GM19043 (cell line): Measurements from ENCODE around the gene EPB41L5.
A peak's percentile ranks its signal among the peaks of the same experiment; 100 is the strongest.
"Not testable (repeated sequence)": the region's sequence is repeated elsewhere in the genome, so short reads cannot be mapped to it uniquely, and the experiment has no call there.

ENCODE experiments used
- ATAC-seq: cut with Tn5 transposase; IDR thresholded peaks from one replicate; pipeline ENCODE4 v1.9.1; 2021; ENCODE audit warnings: low read depth; ENCODE audit not compliant: unreplicated experiment

Gene EPB41L5

DNA sequence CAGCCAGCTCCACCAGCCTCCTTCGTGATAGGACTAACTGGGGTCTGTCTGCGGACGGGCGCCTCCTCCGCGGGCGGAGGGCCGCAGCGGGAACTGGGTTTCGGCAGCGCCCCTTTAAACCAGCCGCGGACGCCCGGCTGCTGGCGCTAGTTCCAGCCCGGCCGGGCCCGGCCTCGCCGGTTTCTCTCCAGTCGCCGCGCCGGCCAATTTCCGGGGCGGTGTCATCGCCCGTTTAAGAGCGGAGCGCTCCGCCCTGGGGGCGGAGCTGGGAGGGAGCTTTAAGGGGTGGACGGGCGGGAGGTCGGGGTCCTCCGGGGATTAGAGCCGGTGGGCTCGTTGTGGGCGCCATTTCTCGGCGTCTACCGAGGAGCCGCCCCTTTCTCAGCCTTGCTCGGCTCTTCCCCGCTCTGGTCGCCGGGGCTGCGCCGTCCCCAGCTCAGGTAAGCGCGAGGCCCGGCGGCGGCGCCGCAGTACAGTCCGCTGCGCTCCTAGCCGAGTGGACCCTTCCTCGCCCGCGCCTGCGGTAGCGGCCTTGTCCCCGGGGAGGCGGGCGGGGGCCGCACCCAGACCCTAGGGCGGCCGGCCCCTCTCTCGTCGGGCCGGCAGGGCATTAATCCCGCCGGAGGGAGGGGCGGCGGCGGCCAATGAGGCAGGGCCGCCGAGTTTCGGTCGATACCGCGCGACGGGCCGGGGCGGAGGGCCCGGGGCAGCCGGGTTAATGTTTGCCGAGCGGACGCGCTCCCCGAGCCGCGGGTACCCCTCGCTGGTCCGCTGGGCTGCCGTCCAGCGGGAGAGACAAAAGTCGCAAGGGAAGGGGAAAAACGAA lies at the start of gene EPB41L5:
TSS of gene EPB41L5 (plus strand) at position 307 of the 826 bp plus-strand sequence. CDS start 6,008 bp downstream, outside the sequence.
- ATAC-seq: peak; percentile 87

DNA sequence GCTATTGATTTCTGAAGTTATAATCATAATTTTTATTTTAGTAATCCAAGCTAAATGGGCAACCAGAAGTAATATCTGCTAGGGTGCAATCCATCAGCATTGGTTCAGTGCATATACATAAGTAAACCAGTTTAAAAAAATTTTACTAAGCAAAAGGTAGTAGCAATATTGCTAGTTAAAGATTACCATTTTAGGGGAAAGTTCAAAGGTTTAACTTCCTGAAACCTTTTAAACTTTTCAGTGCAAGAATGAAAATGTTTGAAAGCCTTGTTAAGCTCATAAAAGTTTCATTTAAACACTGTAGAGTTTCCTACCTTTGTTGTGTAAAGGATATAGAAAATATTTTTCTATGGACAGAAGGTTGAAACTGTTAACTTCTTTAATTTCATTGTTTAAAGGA lies 31.0 kb upstream of the EPB41L5 start:
- no peak for ATAC-seq

DNA sequence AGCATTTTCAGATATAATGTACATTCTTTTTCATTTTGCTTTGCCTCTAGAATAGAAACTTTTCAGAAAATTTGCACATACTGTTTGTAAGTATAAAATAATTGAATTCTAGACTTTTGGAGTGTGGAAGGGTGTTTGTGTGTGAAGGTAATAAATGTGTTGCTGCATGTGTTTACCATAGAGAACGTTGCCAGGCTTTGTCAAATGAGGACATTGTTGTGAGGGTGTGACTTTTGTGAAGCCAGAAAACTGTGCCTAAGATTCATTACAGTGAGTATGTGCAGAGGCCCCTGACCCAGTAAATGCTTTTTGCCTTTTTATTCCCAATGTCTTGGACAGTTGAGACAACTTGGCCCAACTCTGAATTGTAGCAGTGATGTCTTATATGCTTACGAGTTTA lies 30.4 kb upstream of the EPB41L5 start:
- ATAC-seq: no peak

DNA sequence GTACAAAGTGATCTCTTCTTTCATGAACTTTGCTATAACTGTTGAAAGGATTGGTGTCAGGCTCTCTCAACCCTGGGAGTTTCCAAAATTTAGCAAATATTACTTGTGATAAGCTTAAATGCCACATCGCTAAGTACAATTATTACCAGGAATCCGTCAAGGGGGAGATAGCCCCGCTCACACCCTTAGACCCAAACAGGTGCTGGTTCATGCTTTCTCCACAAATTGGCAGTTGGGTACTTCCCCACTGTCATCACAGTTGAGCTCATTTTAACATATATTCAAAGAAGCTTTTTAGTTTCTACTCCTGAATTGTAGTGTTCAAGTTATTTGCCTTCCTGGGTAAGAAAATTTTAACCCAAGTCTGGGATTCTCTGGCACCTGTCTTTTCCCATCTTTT lies 29.8 kb upstream of the EPB41L5 start:
- ATAC-seq: no peak

DNA sequence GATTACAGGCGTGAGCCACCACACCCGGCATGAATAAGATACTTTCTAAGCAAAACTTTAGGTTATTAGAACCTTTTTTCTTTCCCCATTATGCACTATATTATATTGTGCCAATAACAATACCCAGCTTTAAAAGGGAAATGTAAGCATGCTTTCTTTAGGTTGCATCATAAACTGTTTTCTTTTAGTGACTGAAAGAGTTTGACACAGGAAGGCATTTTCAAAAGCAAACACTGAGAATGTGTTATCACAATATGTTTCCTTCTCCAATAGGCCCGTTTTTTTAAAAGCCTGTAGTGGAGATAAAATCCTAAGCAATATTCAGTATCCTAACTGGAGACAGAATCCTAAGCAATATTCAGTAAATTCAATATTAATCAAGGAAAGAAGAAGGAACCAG lies 16.7 kb upstream of the EPB41L5 start:
- ATAC-seq: no peak

DNA sequence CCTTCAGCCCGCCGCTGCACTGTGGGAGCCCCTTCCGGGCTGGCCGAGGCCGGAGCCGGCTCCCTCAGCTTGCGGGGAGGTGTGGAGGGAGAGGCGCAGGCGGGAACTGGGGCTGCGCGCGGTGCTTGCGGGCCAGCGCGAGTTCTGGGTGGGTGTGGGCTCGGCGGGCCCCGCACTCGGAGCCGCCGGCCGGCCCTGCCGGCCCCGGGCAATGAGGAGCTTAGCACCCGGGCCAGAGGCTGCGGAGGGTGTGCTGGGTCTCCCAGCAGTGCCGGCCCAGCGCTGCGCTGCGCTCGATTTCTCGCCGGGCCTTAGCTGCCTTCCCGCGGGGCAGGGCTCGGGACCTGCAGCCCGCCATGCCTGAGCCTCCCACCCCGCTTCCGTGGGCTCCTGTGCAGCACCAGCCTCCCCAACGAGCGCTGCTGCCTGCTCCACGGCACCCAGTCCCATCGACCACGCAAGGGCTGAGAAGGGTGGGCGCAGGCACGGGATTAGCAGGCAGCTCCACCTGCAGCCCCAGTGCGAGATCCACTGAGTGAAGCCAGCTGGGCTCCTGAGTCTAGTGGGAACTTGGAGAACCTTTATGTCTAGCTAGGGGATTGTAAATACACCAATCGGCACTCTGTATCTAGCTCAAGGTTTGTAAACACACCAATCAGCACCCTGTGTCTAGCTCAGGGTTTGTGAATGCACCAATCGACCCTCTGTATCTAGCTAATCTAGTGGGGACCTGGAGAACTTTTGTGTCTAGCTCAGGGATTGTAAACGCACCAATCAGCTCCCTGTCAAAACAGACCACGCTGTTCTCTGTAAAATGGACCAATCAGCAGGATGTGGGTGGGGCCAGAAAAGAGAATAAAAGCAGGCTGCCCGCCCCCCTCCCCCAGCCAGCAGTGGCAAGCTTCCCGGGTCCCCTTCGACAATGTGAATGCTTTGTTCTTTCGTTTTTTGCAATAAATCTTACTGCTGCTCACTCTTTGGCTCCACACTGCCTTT lies 15.7 kb upstream of the EPB41L5 start:
- not testable (repeated sequence) for ATAC-seq

DNA sequence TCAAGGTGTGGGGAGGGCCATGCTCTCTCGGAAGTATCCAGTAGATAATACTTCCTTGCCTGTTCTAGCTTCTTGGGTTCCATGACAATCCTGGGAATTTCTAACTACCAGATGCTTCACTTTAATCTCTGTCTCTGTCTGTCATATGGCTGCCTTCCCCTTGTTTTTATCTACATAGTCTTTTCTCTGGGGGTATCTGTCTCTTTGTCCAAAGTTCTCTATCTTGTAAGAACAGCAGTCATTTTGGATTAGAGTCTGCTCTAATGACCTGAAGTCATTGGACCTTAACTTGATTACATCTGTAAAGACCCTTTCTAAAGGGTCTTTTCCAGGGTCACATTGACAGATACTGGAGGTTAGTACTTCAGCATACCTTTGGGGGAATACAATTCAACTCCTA lies 11.4 kb upstream of the EPB41L5 start:
- ATAC-seq: no peak

DNA sequence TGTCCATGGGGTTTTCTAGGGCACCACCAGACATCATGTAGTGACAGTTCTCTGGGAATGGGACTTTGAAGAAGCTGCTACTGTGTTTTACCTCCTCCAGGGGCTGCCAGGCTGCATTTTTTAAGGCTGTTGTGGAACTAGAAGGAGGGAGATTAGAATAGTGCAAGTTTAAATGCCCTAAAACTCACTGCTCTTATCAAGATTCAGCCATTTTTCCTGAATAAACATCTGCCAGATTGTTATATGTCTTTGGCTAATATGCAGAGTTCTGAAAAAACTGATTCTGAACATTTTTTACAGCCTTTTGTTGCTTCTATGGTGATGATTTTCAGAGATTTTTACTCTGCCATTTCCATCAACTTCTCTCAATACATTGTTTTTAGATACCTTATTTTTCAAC lies 8.6 kb upstream of the EPB41L5 start:
- ATAC-seq: no peak

DNA sequence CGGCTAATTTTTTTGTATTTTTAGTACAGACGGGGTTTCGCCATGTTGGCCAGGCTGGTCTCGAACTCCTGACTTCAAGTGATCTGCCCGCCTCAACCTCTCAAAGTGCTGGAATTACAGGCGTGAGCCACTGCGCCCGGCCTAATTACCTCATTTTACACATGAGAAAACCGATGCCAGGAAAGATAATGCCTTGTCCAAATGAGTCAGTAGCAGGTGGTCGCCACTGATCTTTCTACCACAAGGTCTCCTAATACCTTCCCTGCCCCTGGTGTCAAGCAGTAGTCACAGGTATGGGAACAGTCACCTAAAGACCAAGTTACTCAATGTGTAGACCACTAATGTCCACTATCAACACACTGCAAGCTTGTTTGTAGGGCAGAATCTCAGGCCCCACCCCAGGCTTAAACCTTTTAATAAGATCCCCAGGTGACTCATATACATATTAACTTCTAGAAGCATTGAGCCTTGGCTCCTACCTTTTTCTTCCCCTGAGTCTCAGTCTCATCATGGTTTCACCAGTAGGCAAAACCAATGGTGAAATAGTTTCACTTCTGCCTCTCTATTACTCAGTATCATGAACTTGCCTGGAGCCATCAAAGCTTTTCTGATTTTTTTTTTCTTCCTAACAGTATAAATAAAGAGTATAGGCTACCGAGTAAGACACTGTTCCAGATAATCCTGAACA lies 6.9 kb upstream of the EPB41L5 start:
- peak; percentile 94 for ATAC-seq

DNA sequence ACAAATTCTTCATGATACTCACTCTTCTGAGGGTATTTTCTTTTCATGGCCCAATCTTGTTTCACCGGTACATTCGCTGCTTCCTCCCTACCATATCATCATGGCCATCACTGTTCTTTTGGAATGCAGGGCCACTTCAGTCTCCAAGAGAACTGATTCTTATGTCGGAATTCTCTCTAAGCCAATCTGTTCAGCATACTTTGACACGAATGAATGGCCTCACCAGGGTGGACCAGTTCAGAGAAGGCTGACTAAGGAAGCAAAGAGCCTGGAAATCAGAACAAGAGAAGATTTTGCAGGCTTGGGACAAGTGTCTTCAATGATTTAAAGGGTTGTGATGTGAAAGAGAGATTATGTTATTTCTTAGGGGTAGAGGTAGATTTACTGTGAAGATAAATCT lies 5.0 kb upstream of the EPB41L5 start:
- ATAC-seq: no peak

DNA sequence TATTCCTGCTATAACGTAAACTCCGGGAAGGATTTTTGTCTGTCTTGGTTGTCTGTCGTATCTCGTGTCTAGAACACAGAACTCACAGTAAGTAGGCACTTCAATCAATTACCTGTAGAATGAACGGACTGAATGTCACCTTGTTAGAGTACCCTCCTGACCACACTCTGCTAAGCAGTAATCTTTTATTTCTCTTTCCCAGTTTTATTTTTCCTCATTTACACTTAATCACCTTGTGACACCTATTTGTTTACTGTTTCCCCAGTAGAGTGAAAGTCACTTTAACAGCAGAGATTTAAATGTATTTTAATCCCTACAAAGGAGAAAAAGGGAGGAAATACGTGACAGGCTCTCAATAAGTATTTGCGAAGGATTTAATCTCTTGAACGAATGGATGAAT lies 514 bp upstream of the EPB41L5 start:
- no peak for ATAC-seq

DNA sequence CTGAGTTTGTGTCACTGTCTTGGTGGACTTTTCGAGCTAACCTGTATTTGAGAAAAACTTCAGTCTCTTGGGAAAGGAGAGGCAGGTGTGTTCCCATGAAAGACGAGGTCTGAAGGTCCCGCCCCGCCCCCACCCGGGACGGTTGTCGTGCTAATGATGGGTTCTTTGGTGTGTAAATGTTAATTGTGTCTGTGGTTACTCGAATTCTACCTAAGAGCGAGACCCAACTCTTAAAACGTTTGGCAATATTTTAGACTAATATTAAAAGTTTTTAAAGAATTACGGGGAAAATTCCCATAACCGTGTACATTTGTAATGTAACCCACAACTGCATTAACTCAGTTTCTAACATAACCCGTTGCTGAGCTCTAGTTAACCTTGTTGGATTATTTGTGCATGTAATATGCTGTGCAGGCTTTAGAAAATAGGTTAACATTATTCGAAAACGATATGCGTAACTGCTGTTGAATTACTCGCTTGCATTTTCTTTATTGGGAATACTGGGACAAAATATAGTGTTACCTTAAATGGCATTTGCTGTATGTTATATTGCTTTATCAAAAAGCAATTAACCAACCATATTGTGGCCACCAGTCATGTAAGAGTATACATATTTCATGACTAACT lies 833 bp downstream of the EPB41L5 start:
- peak; percentile 1 for ATAC-seq

DNA sequence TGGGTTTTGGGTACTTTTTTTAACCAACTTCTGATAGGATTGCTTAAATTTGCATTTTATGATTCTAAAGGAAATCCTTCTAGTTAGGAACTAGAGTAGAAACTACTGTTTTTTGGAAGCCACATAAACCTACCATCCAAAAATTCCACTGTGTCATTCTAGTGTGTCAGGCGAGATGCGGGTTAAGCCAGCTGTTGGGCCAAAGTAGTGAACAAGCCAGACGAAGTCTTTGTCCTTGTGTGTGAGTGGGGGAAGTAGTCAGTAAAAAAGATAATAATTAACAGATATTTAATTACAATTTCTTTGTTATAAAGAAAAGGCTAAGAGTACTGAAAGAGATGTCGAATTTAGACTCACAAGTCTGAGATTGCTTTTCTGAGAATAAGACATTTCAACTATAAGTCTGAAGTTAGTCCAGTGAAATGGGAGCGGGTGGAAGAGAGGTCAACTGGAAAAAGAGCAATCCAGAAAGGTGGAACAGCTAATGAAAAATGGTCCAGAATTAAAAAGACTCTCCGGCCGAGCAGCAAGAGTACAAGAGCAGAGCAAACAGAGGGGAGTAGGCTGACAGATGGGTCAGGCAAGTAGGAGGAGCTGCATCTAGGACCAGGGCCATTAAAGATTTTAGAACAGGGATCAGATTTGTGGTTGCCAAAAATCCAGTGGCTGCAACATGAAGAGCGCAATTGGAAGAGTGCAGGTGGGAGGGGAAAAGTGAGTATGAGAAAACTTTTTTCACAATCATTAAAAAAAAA lies 1.5 kb downstream of the EPB41L5 start:
- ATAC-seq: no peak

DNA sequence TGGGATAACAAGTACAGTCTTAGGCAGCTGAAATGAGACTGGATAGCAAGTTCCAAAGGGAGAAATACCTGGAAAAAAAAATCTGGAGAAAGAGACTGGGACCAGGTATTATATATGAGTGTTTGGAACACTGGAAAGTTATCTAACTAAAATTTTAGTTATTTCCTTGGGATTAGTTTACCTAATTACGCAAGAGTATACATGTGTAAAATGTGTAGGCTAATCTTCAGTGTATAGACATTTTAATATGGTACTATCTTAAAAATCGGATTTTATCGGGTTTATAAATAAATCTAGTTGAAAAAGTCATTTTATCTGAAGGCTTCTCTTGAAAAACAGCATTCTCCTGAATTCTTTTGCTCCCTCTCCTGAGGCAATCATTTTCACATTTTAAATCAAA lies 3.9 kb downstream of the EPB41L5 start:
- no peak for ATAC-seq

DNA sequence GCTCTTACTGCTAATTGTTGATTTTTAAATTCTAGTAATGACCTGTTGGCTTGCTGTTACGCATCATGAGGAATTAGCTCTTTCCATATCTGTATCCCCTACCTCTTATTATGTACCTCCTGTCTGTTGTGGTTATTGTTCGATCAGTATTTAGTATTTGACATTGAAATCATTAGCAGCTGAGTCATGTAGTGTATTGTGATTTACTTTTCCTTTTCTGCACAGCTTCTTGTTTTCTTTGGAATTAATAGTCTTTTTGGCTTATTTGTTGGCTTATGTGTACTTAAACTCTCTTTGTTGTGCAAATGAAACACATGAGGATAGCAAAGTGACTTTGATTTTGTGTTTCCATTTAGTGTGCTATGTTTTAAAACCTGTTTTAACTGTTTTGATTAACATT lies 4.3 kb downstream of the EPB41L5 start:
- no peak for ATAC-seq

DNA sequence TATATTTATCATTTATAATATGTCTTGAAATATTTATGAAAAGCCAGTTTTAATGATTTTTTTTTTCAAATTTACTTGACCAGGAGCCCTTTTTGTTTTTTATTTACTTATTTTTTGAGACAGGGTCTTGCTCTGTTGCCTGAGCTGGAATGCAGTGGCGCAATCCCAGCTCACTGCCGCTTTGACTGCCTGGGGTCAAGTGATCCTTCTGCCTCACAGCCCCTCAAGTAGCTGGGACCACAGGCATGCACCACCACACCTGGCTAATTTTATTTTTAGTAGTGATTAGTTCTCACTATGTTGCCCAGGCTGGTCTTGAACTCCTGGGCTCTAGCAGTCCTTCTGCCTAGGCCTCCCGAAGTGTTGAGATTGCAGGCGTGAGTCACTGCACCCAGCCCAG lies 5.7 kb downstream of the EPB41L5 start:
- no peak for ATAC-seq

DNA sequence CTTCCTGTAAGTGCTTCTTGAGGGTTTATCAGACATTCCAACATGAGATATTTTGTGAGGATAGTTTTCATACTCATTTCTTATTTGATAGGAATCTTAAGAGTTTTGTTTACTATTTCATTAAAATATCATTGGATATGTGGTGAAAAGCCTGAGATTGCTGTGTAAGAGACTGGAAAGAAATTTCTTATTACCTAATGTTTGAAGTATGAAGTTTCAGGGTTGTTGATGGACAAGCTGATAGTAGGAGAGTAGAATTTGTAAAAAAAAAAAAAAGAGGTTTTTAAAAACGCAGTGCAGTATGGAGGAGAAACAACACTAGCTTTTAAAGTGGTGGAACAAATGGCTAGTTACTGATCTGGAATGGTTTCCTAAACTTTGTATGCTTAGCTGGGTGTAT lies 7.7 kb downstream of the EPB41L5 start:
- no peak for ATAC-seq

DNA sequence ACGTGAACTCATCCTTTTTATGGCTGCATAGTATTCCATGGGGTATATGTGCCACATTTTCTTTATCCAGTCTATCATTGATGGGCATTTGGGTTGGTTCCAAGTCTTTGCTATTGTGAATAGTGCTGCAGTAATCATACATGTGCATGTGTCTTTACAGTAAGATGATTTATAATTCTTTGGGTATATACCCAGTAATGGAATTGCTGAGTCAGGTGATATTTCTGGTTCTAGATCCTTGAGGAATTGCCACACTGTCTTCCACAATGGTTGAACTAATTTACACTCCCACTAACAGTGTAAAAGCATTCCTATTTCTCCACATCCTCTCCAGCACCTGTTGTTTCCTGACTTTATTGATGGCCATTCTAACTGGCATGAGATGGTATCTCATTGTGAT lies 9.6 kb downstream of the EPB41L5 start:
- not testable (repeated sequence) for ATAC-seq

DNA sequence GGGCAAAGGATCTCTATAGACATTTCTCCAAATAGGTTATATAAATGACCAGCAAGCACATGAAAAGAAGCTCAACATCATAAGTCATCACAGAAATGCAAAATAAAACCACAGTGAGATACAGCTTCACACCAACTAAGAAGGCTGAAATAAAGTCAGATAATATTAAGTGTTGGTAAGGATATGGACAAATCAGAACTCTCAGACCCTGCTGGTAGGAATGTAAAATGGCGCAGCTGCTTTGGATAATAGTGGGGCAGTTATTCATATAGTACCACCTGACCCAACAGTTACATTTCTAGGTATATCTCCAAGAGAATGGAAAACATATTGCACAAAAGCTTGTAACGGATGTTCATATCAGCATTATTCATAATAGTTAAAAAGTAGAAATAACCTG lies 14.0 kb downstream of the EPB41L5 start:
- ATAC-seq: no peak

DNA sequence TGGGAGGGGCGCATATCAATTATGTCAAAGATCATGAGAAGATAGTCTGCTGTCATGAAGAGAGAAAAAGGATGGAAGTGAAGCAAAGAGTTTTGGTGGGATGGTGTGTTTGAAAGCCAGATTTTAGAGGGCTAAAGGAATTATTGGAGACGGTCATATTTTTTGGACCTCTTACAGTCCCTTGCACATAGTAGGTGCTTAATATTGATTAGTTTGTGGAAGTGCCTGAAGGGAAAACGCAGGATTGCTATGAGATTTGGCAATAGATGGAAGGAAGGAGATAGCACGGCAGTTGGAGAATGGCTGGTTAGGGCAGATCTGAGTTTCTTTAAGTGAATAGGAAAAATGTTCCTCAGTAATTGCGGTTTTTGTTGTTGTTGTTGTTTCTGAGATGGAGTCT lies 15.9 kb downstream of the EPB41L5 start:
- ATAC-seq: no peak
